ENCODE results near the gene PSMB7. TPM values are rescaled to one million over a fixed set of nuclear protein-coding genes. Genes with fewer than 3 reads are reported as not detected.

Gene PSMB7
- total RNA-seq, 1 experiment from 2014 or later, result 216 TPM

GRCh38 chr9:124415852-124416484 is 726 bp upstream of the PSMB7 start:
- no peaks in the 10 kb centered on the region for H3K9me3 Mint-ChIP-seq (ENCODE audit: unreplicated experiment)
- BruUV-seq (replicated peaks), result no TSS peak
- peaks cover 49% of the 10 kb centered on the region for H3K36me3 Mint-ChIP-seq (ENCODE audit: insufficient read depth, unreplicated experiment)
- no peak for DNase-seq
- no peak for TF ChIP-seq CTCF (IDR thresholded peaks at IDR 0.05; ENCODE audit: insufficient read depth in 1 of 2, low read depth in 1 of 2, low read length in 1 of 2, severe bottlenecking in 1 of 2, unreplicated experiment in 1 of 2)
- H3K4me3 ChIP-seq (ENCODE audit: low read depth, low read length), result peak overlapping the region; percentile 1; the same call in 1 of the 2 replicates
- peak overlapping the region; percentile 91 for H3K4me3 Mint-ChIP-seq (ENCODE audit: unreplicated experiment)
- H3K27me3 ChIP-seq (replicated peaks; ENCODE audit: control insufficient read depth, insufficient read depth, low read length), result no peaks in the 10 kb centered on the region
- no peaks in the 10 kb centered on the region for H3K9me3 ChIP-seq
- ChIA-PET CTCF (no interaction called here), POLR2A (no interaction called here)
- intact Hi-C loops (cut with micrococcal nuclease; ENCODE audit: unreplicated experiment), result no loop called here
- peaks cover 10% of the 10 kb centered on the region; the same call in 1 of the 2 replicates for H3K4me1 ChIP-seq
- peaks cover 1% of the 10 kb centered on the region; the same call in 1 of the 2 replicates for H3K36me3 ChIP-seq (ENCODE audit: control insufficient read depth, insufficient read depth, low read length)
- peaks cover 11% of the 10 kb centered on the region for H3K4me1 Mint-ChIP-seq (ENCODE audit: low read depth, unreplicated experiment)
- peak overlapping the region; percentile 98 for H3K27ac Mint-ChIP-seq (ENCODE audit: unreplicated experiment)
- no peaks in the 10 kb centered on the region for H3K27me3 Mint-ChIP-seq (ENCODE audit: insufficient read depth, unreplicated experiment)

GRCh38 chr9:124414612-124415011 is 630 bp downstream of the PSMB7 start:
- H3K27ac Mint-ChIP-seq (ENCODE audit: unreplicated experiment), result peak overlapping the region; percentile 98
- H3K9me3 Mint-ChIP-seq (ENCODE audit: unreplicated experiment), result no peaks in the 10 kb centered on the region
- peaks cover 11% of the 10 kb centered on the region for H3K4me1 Mint-ChIP-seq (ENCODE audit: low read depth, unreplicated experiment)
- CTCF ChIA-PET, result no interaction called here
- BruUV-seq (replicated peaks), result TSS peak; percentile 54
- H3K36me3 Mint-ChIP-seq (ENCODE audit: insufficient read depth, unreplicated experiment), result peaks cover 61% of the 10 kb centered on the region
- no peaks in the 10 kb centered on the region for H3K27me3 Mint-ChIP-seq (ENCODE audit: insufficient read depth, unreplicated experiment)
- intact Hi-C loops (cut with micrococcal nuclease; ENCODE audit: unreplicated experiment), result no loop called here
- no peak for DNase-seq
- POLR2A ChIA-PET, result interaction anchor here (0.5 to 0.6 kb wide), 2 partner anchors 16 to 268 kb away, joined by 3 read pairs; no protein-coding TSS in a partner anchor
- H3K4me3 Mint-ChIP-seq (ENCODE audit: unreplicated experiment), result peak overlapping the region; percentile 91
- H3K36me3 ChIP-seq (ENCODE audit: control insufficient read depth, insufficient read depth, low read length), result peaks cover 1% of the 10 kb centered on the region; the same call in 1 of the 2 replicates
- no peaks in the 10 kb centered on the region for H3K27me3 ChIP-seq (replicated peaks; ENCODE audit: control insufficient read depth, insufficient read depth, low read length)
- TF ChIP-seq CTCF (IDR thresholded peaks at IDR 0.05; ENCODE audit: insufficient read depth in 1 of 2, low read depth in 1 of 2, low read length in 1 of 2, severe bottlenecking in 1 of 2, unreplicated experiment in 1 of 2), result no peak
- no peaks in the 10 kb centered on the region for H3K9me3 ChIP-seq
- peaks cover 10% of the 10 kb centered on the region; the same call in 1 of the 2 replicates for H3K4me1 ChIP-seq
- H3K4me3 ChIP-seq (ENCODE audit: low read depth, low read length), result peak overlapping the region; percentile 84

- no TSS peak for BruUV-seq (replicated peaks)
- Mint-ChIP-seq H3K27ac (ENCODE audit: unreplicated experiment) (no peak overlapping the region), H3K9me3 (ENCODE audit: unreplicated experiment) (no peaks in the 10 kb centered on the region), H3K36me3 (ENCODE audit: insufficient read depth, unreplicated experiment) (peaks cover 83% of the 10 kb centered on the region), H3K27me3 (ENCODE audit: insufficient read depth, unreplicated experiment) (no peaks in the 10 kb centered on the region), H3K4me3 (ENCODE audit: unreplicated experiment) (no peak overlapping the region), H3K4me1 (ENCODE audit: low read depth, unreplicated experiment) (peaks cover 11% of the 10 kb centered on the region)
- CTCF ChIA-PET, result no interaction called here
- intact Hi-C loops (cut with micrococcal nuclease; ENCODE audit: unreplicated experiment), result no loop called here
- Histone ChIP-seq H3K27me3 (replicated peaks; ENCODE audit: control insufficient read depth, insufficient read depth, low read length) (no peaks in the 10 kb centered on the region), H3K9me3 (no peaks in the 10 kb centered on the region), H3K4me1 (peaks cover 10% of the 10 kb centered on the region; the same call in 1 of the 2 replicates), H3K4me3 (ENCODE audit: low read depth, low read length) (no peak overlapping the region), H3K36me3 (ENCODE audit: control insufficient read depth, insufficient read depth, low read length) (peaks cover 2% of the 10 kb centered on the region; the same call in 1 of the 2 replicates)
- DNase-seq, result no peak
- TF ChIP-seq CTCF (IDR thresholded peaks at IDR 0.05; ENCODE audit: insufficient read depth in 1 of 2, low read depth in 1 of 2, low read length in 1 of 2, severe bottlenecking in 1 of 2, unreplicated experiment in 1 of 2), result no peak
- POLR2A ChIA-PET, result no interaction called here
These were observed 3.0 kb downstream of the PSMB7 start for GRCh38 chr9:124412228-124412575.
